Fibroblast of skin of back (primary cell): ENCODE data around the gene SLC35D2. TPM values are rescaled to one million over a fixed set of nuclear protein-coding genes. Genes with fewer than 3 reads are reported as not detected.
A peak's percentile ranks its signal among the peaks of the same experiment; 100 is the strongest.

ENCODE experiments used
- DNase-seq: peaks from one replicate; pipeline ENCODE4 v3.0.0-alpha.2; 2013
- polyA plus RNA-seq, 2 experiments: library from polyadenylated mRNA; unstranded; fragments of 120-200 nt; gene quantifications; one replicate each; pipeline ENCODE4 v1.2.1, GENCODE V29; 2013; ENCODE audit not compliant: insufficient read length in 2 of 2

SLC35D2 gene
- 10.6 TPM for polyA plus RNA-seq (2013, experiment 1 of 2; ENCODE audit: insufficient read length)
- 14.7 TPM for polyA plus RNA-seq (2013, experiment 2 of 2; ENCODE audit: insufficient read length)

GRCh38 chr9:96383165-96383942, at the start of gene SLC35D2:
Gene SLC35D2, minus strand, starts transcription at chr9:96383711. Its CDS starts 77 bp downstream, at chr9:96383634.
- peak; percentile 56 for DNase-seq

- DNase-seq = no peak
Observed at GRCh38 chr9:96430377-96430776, 46.9 kb upstream of the SLC35D2 start.

- no peak for DNase-seq
Observed at GRCh38 chr9:96429732-96430131, 46.2 kb upstream of the SLC35D2 start.

- no peak for DNase-seq
Observed at GRCh38 chr9:96425500-96426169, 42.1 kb upstream of the SLC35D2 start.

- no peak for DNase-seq
Observed at GRCh38 chr9:96423985-96424336, 40.5 kb upstream of the SLC35D2 start.

- DNase-seq = no peak
Observed at GRCh38 chr9:96423322-96423984, 39.9 kb upstream of the SLC35D2 start.

GRCh38 chr9:96420468-96421219, 37.1 kb upstream of the SLC35D2 start:
- DNase-seq = peak; percentile 96

GRCh38 chr9:96419691-96419969, 36.1 kb upstream of the SLC35D2 start:
- no peak for DNase-seq

GRCh38 chr9:96418920-96419690, 35.6 kb upstream of the SLC35D2 start:
- peak; percentile 66 for DNase-seq

- peak; percentile 98 for DNase-seq
Observed at GRCh38 chr9:96418083-96418919, 34.8 kb upstream of the SLC35D2 start, which contains the start of gene ZNF367. Gene ZNF367, minus strand, starts transcription at chr9:96418370. Its CDS starts 338 bp downstream, at chr9:96418032.

GRCh38 chr9:96417661-96418082, 34.2 kb upstream of the SLC35D2 start:
- DNase-seq = no peak

GRCh38 chr9:96417051-96417586, 33.6 kb upstream of the SLC35D2 start:
- peak; percentile 78 for DNase-seq

GRCh38 chr9:96413302-96414221, 30.1 kb upstream of the SLC35D2 start:
- DNase-seq = no peak

GRCh38 chr9:96412174-96412913, 28.8 kb upstream of the SLC35D2 start:
- DNase-seq = no peak

GRCh38 chr9:96411129-96411838, 27.8 kb upstream of the SLC35D2 start:
- no peak for DNase-seq

GRCh38 chr9:96408409-96409280, 25.1 kb upstream of the SLC35D2 start:
- DNase-seq = no peak
